Activated T-helper 9 cell treated with anti-CD3 and anti-CD28 coated beads, Interleukin-2, amount 50 U/mL, for 16 hours (primary cell): ENCODE results near the gene MAGI1.

ENCODE experiments used
- DNase-seq: peaks from one replicate; pipeline ENCODE4 v3.0.0-alpha.2; 2020; ENCODE audit warnings: low read depth

MAGI1 gene

GRCh38 chr3:65666448-65667091, 372.1 kb downstream of the MAGI1 start:
- DNase-seq = no peak

GRCh38 chr3:65665915-65666314, 372.8 kb downstream of the MAGI1 start:
- no peak for DNase-seq

GRCh38 chr3:65664931-65665330, 373.8 kb downstream of the MAGI1 start:
- no peak for DNase-seq

GRCh38 chr3:65664446-65664845, 374.3 kb downstream of the MAGI1 start:
- no peak for DNase-seq

- DNase-seq = no peak
These were observed 376.6 kb downstream of the MAGI1 start for GRCh38 chr3:65662095-65662494.

- DNase-seq = no peak
These were observed 378.6 kb downstream of the MAGI1 start for GRCh38 chr3:65660000-65660598.

- no peak for DNase-seq
These were observed 379.3 kb downstream of the MAGI1 start for GRCh38 chr3:65659396-65659795.

GRCh38 chr3:65658401-65658800, 380.3 kb downstream of the MAGI1 start:
- DNase-seq = no peak

- DNase-seq = no peak
These were observed 383.7 kb downstream of the MAGI1 start for GRCh38 chr3:65655061-65655460.

- no peak for DNase-seq
These were observed 385.0 kb downstream of the MAGI1 start for GRCh38 chr3:65653731-65654130.

GRCh38 chr3:65650247-65650646, 388.5 kb downstream of the MAGI1 start:
- DNase-seq = no peak

GRCh38 chr3:65647369-65647768, 391.3 kb downstream of the MAGI1 start:
- no peak for DNase-seq

GRCh38 chr3:65642883-65643282, 395.8 kb downstream of the MAGI1 start:
- no peak for DNase-seq

- no peak for DNase-seq
These were observed 396.9 kb downstream of the MAGI1 start for GRCh38 chr3:65641777-65642176.

- DNase-seq = no peak
These were observed 397.7 kb downstream of the MAGI1 start for GRCh38 chr3:65641045-65641444.

GRCh38 chr3:65639444-65639843, 399.3 kb downstream of the MAGI1 start:
- no peak for DNase-seq

GRCh38 chr3:65638301-65638700, 400.4 kb downstream of the MAGI1 start:
- no peak for DNase-seq

GRCh38 chr3:65636326-65636725, 402.4 kb downstream of the MAGI1 start:
- no peak for DNase-seq

GRCh38 chr3:65635657-65636056, 403.1 kb downstream of the MAGI1 start:
- DNase-seq = no peak

GRCh38 chr3:65633018-65633638, 405.6 kb downstream of the MAGI1 start:
- DNase-seq = no peak

- DNase-seq = no peak
These were observed 406.3 kb downstream of the MAGI1 start for GRCh38 chr3:65632414-65632813.

- DNase-seq = no peak
These were observed 409.7 kb downstream of the MAGI1 start for GRCh38 chr3:65628978-65629377.

- no peak for DNase-seq
These were observed 411.7 kb downstream of the MAGI1 start for GRCh38 chr3:65627062-65627461.

- DNase-seq = no peak
These were observed 413.4 kb downstream of the MAGI1 start for GRCh38 chr3:65625305-65625704.
